ENCODE results near the gene TIPARP.
"Not testable (repeated sequence)": the region's sequence is repeated elsewhere in the genome, so short reads cannot be mapped to it uniquely, and the experiment has no call there.

The TIPARP gene

DNA sequence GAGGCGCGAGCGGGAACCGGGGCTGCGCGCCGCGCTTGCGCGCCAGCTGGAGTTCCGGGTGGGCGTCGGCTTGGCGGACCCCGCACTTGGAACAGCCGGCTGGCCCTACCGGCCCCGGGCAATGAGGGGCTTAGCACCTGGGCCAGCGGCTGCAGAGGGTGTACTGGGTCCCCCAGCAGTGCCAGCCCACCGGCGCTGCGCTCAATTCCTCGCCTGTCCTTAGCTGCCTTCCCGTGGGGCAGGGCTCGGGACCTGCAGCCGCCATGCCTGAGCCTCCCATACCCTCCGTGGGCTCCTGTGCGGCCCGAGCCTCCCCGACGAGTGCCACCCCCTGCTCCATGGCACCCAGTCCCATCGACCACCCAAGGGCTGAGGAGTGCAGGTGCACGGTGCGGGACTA is 66.2 kb downstream of the TIPARP start:
- H3K36me3 Mint-ChIP-seq (ENCODE audit: low read depth); H3K9me3 Mint-ChIP-seq; intact Hi-C loops (cut with micrococcal nuclease); H3K4me1 Mint-ChIP-seq (ENCODE audit: low read depth); H3K4me3 Mint-ChIP-seq; H3K27ac Mint-ChIP-seq; H3K27me3 Mint-ChIP-seq: not testable (repeated sequence)

DNA sequence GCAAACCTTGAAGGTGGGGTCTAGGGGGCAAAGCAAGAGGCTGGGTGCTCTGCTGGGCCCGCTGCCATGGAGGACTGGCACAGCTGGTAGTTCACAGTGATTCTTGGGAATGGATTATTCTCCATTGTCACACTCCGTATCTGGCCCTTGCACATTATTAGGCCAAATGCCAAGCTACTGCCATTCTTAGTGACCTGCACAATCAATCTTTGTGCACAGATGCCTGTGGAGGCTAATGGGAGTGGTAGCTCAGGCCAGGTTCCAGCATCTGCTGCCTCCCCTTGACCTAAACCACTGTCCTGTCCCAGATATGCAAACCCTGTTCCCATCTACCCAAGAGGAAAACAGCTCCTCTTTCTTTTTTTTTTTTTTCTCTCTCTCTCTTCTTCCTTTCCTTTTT is 67.5 kb downstream of the TIPARP start:
- Mint-ChIP-seq H3K4me3 (no peak overlapping the region), H3K27me3 (no peaks in the 10 kb centered on the region), H3K4me1 (ENCODE audit: low read depth) (peaks cover 5% of the 10 kb centered on the region), H3K36me3 (ENCODE audit: low read depth) (no peaks in the 10 kb centered on the region), H3K9me3 (peaks cover 2% of the 10 kb centered on the region), H3K27ac (no peak overlapping the region)
- intact Hi-C loops (cut with micrococcal nuclease), result no loop called here

DNA sequence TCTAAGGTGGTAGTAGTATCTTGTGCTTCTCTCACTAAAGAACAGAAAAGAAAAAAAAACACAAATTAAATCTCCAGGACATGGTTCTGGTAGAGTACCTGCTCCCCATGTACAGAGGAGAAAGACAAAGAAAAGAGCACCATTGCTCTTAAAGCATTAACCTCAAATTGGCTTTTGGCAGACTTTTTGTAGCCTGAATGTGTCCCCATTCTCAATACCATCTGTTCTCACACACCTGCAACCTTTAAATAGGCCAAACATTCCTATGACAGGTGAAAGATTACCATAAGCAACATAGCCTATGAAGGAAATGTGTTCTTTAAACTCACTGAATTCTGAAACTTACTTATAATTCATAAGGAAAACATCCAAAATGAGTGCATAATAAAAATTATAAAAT is 68.0 kb downstream of the TIPARP start:
- Mint-ChIP-seq H3K27me3 (no peaks in the 10 kb centered on the region), H3K27ac (no peak overlapping the region), H3K4me1 (ENCODE audit: low read depth) (peaks cover 5% of the 10 kb centered on the region), H3K4me3 (no peak overlapping the region), H3K9me3 (no peaks in the 10 kb centered on the region), H3K36me3 (ENCODE audit: low read depth) (no peaks in the 10 kb centered on the region)
- intact Hi-C loops (cut with micrococcal nuclease), result no loop called here

DNA sequence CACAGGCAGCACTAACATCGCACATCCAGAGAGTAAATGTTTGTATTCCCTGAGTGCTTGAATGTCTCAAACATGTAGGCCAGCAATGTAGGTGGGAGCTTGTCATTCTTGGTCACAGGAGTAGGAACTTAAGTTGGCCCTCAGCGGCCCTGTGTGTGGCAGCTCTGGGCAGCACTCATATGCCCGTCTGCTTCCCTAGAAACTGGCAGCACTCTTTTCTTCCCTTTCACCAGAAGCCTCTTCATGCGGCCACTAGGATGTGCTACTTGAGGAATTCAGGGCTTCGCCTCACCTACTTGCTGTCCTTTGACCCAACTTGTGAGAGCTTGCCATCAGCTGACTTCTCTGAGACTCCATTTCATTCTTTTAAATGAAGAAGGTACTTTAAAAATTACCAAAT is 69.5 kb downstream of the TIPARP start:
- Mint-ChIP-seq H3K9me3 (no peaks in the 10 kb centered on the region), H3K4me1 (ENCODE audit: low read depth) (no peaks in the 10 kb centered on the region), H3K4me3 (no peak overlapping the region), H3K27ac (no peak overlapping the region), H3K36me3 (ENCODE audit: low read depth) (no peaks in the 10 kb centered on the region), H3K27me3 (no peaks in the 10 kb centered on the region)
- intact Hi-C loops (cut with micrococcal nuclease), result no loop called here

DNA sequence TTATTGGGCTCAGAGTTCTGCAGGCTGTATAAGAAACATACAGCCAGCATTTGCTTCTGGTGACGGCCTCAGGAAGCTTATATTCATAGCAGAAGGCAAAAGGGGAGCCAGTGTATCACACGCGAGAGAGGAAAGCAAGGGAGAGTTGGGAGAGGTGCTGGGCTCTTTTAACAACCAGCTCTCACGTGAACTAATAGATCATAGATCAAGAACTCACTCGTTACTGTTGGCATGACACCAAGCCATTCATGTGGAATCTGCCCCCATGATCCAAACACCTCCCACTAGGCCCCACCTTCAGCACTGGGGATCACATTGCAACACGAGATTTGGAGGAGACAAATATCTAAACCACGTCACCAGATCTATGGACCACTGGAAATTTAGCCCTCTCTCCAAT is 70.2 kb downstream of the TIPARP start:
- no peaks in the 10 kb centered on the region for H3K27me3 Mint-ChIP-seq
- no peak overlapping the region for H3K4me3 Mint-ChIP-seq
- intact Hi-C loops (cut with micrococcal nuclease), result loop anchor here (5.0 kb wide), 1 partner anchor 43 kb away; no protein-coding TSS in a partner anchor
- H3K36me3 Mint-ChIP-seq (ENCODE audit: low read depth), result no peaks in the 10 kb centered on the region
- H3K4me1 Mint-ChIP-seq (ENCODE audit: low read depth), result no peaks in the 10 kb centered on the region
- no peaks in the 10 kb centered on the region for H3K9me3 Mint-ChIP-seq
- H3K27ac Mint-ChIP-seq, result no peak overlapping the region

DNA sequence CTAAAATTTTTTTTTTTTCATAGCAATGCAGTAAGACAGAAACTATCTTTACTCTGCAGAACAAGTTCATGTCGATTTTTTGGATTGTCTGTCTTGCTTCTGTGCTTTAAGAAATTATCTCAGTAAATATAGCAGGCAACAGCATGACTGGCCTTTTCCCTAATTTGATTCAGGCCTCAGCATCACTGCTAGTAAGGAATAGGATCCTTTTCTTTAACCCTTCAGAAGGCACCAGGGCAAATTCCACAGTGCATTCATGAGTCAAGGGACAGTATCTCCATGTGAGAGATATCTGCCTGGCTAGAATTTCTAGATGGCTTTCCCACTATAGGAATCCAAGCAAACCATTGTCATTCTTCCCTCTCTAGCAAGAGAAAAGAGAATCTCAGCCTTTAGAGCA is 71.4 kb downstream of the TIPARP start:
- H3K36me3 Mint-ChIP-seq (ENCODE audit: low read depth), result no peaks in the 10 kb centered on the region
- H3K4me3 Mint-ChIP-seq, result no peak overlapping the region
- H3K4me1 Mint-ChIP-seq (ENCODE audit: low read depth), result no peaks in the 10 kb centered on the region
- H3K27ac Mint-ChIP-seq, result no peak overlapping the region
- intact Hi-C loops (cut with micrococcal nuclease), result loop anchor here (5.0 kb wide), 1 partner anchor 42 kb away; no protein-coding TSS in a partner anchor
- no peaks in the 10 kb centered on the region for H3K9me3 Mint-ChIP-seq
- no peaks in the 10 kb centered on the region for H3K27me3 Mint-ChIP-seq

DNA sequence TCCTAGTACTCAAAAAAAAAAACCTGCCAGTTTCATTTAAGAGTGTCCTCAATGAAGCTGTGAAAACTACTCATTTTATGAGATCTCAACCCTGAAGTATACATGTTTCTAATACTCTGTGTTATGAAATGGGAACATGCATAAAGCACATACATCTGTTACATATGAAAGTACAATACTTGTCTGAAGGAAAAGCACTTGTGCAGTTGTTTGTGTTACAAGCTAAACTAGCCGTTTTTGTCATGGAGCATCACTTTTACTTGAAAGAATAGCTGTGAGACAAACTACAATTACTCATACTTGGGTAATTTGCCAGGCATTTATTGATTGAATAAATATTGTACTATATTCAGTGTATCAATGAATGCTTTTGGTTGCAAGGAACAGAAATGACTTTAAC is 72.7 kb downstream of the TIPARP start:
- intact Hi-C loops (cut with micrococcal nuclease), result loop anchor here (5.0 kb wide), 1 partner anchor 40 kb away; no protein-coding TSS in a partner anchor
- no peaks in the 10 kb centered on the region for H3K9me3 Mint-ChIP-seq

DNA sequence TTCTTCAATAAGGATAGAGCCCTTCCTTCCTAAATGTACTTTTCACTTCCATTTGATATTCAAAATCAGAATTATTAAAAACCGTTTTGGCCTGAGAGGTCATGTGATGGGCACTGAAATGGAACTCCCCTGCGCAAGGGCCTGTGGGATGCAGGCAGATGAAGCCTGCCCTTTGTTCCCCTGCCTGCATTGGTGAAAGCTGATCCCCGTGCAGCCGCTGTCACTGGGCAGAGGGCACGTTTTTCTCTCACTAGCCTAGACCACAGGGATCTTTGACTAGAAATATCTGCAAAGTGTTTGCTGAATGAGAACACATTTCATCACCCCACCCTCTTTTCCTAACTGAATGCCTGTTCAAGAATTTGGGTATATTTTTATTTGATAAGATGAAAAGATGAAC is 74.9 kb downstream of the TIPARP start:
- Mint-ChIP-seq H3K36me3 (ENCODE audit: low read depth) (no peaks in the 10 kb centered on the region), H3K4me1 (ENCODE audit: low read depth) (peaks cover 14% of the 10 kb centered on the region), H3K27me3 (peaks cover 8% of the 10 kb centered on the region), H3K9me3 (no peaks in the 10 kb centered on the region), H3K27ac (no peak overlapping the region), H3K4me3 (no peak overlapping the region)
- intact Hi-C loops (cut with micrococcal nuclease), result loop anchor here (5.0 kb wide), 1 partner anchor 38 kb away; no protein-coding TSS in a partner anchor

More for the DNA sequence above, 72.7 kb downstream of the TIPARP start:
- Mint-ChIP-seq H3K4me1 (ENCODE audit: low read depth) (peaks cover 4% of the 10 kb centered on the region), H3K27me3 (peaks cover 4% of the 10 kb centered on the region), H3K4me3 (no peak overlapping the region), H3K27ac (no peak overlapping the region), H3K36me3 (ENCODE audit: low read depth) (no peaks in the 10 kb centered on the region)

DNA sequence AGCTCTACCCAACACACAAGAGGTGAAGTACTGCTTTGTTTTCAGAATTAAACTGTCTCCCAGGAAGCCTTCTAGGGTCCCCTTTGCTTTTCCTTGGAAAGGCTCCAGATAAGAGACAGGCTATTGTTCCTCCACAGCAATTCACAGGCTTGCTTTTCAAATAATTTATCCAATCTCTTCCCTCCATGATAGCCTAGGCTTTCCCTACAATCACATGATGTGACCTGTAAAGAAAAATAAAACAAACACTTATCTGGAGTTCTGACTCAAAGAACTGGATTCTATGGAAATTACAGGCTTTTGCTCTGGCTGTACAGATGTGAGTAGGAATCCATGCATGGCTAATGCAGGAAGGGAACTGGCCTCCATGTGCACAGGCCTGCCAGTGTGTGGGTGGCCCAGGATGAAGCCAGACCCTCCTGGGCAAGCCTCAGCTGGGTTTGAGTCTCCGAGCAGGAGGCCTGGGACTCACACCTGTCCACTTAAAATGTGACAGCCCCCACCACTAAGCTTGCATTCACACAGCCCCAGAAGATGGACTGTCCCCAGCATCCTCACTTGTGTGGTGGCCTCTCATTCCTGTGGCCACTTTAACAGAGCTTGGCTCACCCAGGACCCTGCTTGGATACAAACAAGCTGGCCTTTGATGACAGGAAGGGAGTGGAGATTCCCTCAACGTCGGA is 75.9 kb downstream of the TIPARP start:
- Mint-ChIP-seq H3K36me3 (ENCODE audit: low read depth) (no peaks in the 10 kb centered on the region), H3K27ac (no peak overlapping the region), H3K4me3 (no peak overlapping the region), H3K27me3 (peaks cover 8% of the 10 kb centered on the region), H3K4me1 (ENCODE audit: low read depth) (peaks cover 14% of the 10 kb centered on the region), H3K9me3 (no peaks in the 10 kb centered on the region)
- intact Hi-C loops (cut with micrococcal nuclease), result no loop called here

DNA sequence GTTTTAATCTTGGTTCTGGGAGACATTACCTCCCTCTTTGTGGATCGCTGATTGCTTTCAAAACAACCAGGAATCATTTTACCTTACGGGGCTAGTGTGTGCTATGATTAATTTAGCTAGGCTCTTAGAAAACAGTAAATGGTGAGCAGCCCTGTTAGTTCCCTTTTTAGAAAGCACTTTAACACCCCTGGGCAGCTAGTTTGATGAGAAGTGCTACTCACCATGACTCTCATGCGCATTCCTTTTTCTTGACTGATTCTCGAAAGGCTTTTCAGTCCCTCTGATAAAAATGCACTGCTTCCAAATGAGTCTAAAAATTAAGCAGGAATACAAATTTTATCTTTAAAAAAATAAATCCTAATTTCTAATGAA is 76.5 kb downstream of the TIPARP start:
- H3K27me3 Mint-ChIP-seq, result peaks cover 8% of the 10 kb centered on the region
- H3K27ac Mint-ChIP-seq, result no peak overlapping the region
- H3K4me1 Mint-ChIP-seq (ENCODE audit: low read depth), result peaks cover 14% of the 10 kb centered on the region
- no peaks in the 10 kb centered on the region for H3K9me3 Mint-ChIP-seq
- no peaks in the 10 kb centered on the region for H3K36me3 Mint-ChIP-seq (ENCODE audit: low read depth)
- no peak overlapping the region for H3K4me3 Mint-ChIP-seq
- intact Hi-C loops (cut with micrococcal nuclease), result no loop called here

DNA sequence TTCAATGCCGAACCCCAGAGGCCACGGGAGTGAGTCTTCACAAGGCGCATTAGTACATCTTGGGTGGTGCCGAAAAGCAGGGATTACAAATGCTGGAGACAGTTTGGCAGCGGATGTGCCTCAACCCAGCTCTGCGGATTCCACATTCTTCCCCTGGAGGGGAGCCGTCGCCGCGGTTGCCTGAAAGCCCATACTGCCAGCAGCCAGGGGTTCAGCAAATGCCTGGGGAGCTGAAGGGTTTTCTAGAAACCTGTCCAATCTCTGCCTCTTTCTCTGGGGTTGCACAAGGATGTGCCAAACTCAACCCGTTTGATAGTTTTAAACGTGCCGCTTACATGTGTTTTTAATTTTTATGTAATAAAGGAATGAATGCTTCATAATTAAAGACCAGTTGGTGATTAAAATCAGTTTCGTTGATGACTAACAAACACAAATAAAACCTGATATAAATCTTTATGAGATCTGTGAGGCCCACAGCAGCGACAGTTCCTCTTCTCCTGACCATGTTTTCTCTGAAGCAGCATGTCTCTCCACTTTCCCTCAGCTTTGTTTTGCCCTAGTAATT is 77.2 kb downstream of the TIPARP start:
- no peaks in the 10 kb centered on the region for H3K9me3 Mint-ChIP-seq
- intact Hi-C loops (cut with micrococcal nuclease), result no loop called here
- no peak overlapping the region for H3K27ac Mint-ChIP-seq
- H3K4me3 Mint-ChIP-seq, result no peak overlapping the region
- peaks cover 14% of the 10 kb centered on the region for H3K4me1 Mint-ChIP-seq (ENCODE audit: low read depth)
- peaks cover 8% of the 10 kb centered on the region for H3K27me3 Mint-ChIP-seq
- no peaks in the 10 kb centered on the region for H3K36me3 Mint-ChIP-seq (ENCODE audit: low read depth)
